GM23248 (cell line): ENCODE measurements around the gene VRK1. TPM values are rescaled to one million over a fixed set of nuclear protein-coding genes. Genes with fewer than 3 reads are reported as not detected.

ENCODE experiments used
- DNase-seq: peaks from one replicate; pipeline ENCODE4 v3.0.0-alpha.2; 2015
- H2AFZ ChIP-seq: fragments of 200-600 bp; sonication (generic); 2 replicates; pipeline ENCODE4 v1.6.1; 2016; ENCODE audit warnings: antibody characterized with exemption
- H3F3A ChIP-seq: fragments of 200-600 bp; sonication (generic); 2 replicates; pipeline ENCODE4 v1.6.1; 2016; ENCODE audit warnings: mild to moderate bottlenecking, antibody characterized with exemption, mixed run types; ENCODE audit not compliant: insufficient read depth
- H3K27ac ChIP-seq: fragments of 200-600 bp; sonication (generic); 2 replicates; pipeline ENCODE4 v1.5.1; 2016; ENCODE audit warnings: mild to moderate bottlenecking
- H3K27me3 ChIP-seq: fragments of 200-600 bp; sonication (generic); replicated peaks from 2 replicates; pipeline ENCODE4 v1.6.1; 2016; ENCODE audit warnings: mild to moderate bottlenecking; ENCODE audit not compliant: insufficient read depth
- H3K36me3 ChIP-seq: fragments of 200-600 bp; sonication (generic); 2 replicates; pipeline ENCODE4 v1.6.1; 2016; ENCODE audit warnings: low read depth, mild to moderate bottlenecking
- H3K4me1 ChIP-seq: fragments of 200-600 bp; sonication (generic); 2 replicates; pipeline ENCODE4 v1.6.1; 2016; ENCODE audit warnings: mild to moderate bottlenecking; ENCODE audit not compliant: insufficient read depth
- H3K4me2 ChIP-seq: fragments of 200-600 bp; sonication (generic); one replicate; pipeline ENCODE4 v1.6.1; 2016; ENCODE audit warnings: mild to moderate bottlenecking; ENCODE audit not compliant: unreplicated experiment
- H3K4me3 ChIP-seq: fragments of 200-600 bp; sonication (generic); 2 replicates; pipeline ENCODE4 v1.5.1; 2016; ENCODE audit warnings: mild to moderate bottlenecking
- H3K79me2 ChIP-seq: fragments of 200-600 bp; sonication (generic); 2 replicates; pipeline ENCODE4 v1.6.1; 2016; ENCODE audit warnings: mild to moderate bottlenecking; ENCODE audit not compliant: insufficient read depth
- H3K9ac ChIP-seq: fragments of 200-600 bp; sonication (generic); 2 replicates; pipeline ENCODE4 v1.6.1; 2016; ENCODE audit warnings: mild to moderate bottlenecking
- H3K9me2 ChIP-seq: fragments of 200-600 bp; sonication (generic); 2 replicates; pipeline ENCODE4 v1.6.1; 2016; ENCODE audit warnings: mixed run types, mild to moderate bottlenecking, moderate library complexity; ENCODE audit not compliant: insufficient read depth
- H3K9me3 ChIP-seq: fragments of 200-600 bp; sonication (generic); one replicate; pipeline ENCODE4 v1.6.1; 2017; ENCODE audit warnings: low read depth
- H4K20me1 ChIP-seq: fragments of 200-600 bp; sonication (generic); 2 replicates; pipeline ENCODE4 v1.6.0; 2016; ENCODE audit not compliant: insufficient read depth
- EZH2 ChIP-seq: fragments of 200-600 bp; sonication (generic); IDR thresholded peaks from 2 replicates; pipeline ENCODE4 v1.6.1; 2018; ENCODE audit warnings: antibody characterized with exemption, mild to moderate bottlenecking; ENCODE audit not compliant: insufficient read depth, poor library complexity, severe bottlenecking
- EZH2phosphoT487 ChIP-seq: fragments of 200-600 bp; sonication (generic); IDR thresholded peaks from 2 replicates; pipeline ENCODE4 v1.6.1; 2018; ENCODE audit warnings: antibody characterized with exemption, moderate library complexity, mild to moderate bottlenecking, low read depth; ENCODE audit not compliant: insufficient read depth
- WGBS, 2 experiments: methylation state at CpG; one replicate each; pipeline ENCODE4 v1.1.6; 2015 to 2017; ENCODE audit warnings: low lambda C conversion rate in 2 of 2, low coverage in 1 of 2; ENCODE audit errors: missing lambda C conversion rate in 2 of 2; 5-methylcytosine and 5-hydroxymethylcytosine counted together
- in situ Hi-C: fragments of 300-500 bp; cut with MboI; formaldehyde crosslinking; loops from 2 replicates; pipeline ENCODE4 v1.15.0; 2020
- polyA plus RNA-seq: library from polyadenylated mRNA; unstranded; fragments of >200 nt; fragmentation: Nextera tagmentation; extraction: Ambion mirVana; gene quantifications from 2 replicates; pipeline ENCODE4 v1.2.1, GENCODE V29; 2016
- total RNA-seq: library from RNA; depleted of rRNA; stranded (reverse); fragments of >200 nt; shearing (Covaris generic); gene quantifications from 2 replicates; pipeline ENCODE4 v1.2.3, GENCODE V29; 2014

Gene VRK1
- total and polyA plus RNA-seq, 2 experiments from 2014 or later: 17.3 to 19.1 TPM

DNA sequence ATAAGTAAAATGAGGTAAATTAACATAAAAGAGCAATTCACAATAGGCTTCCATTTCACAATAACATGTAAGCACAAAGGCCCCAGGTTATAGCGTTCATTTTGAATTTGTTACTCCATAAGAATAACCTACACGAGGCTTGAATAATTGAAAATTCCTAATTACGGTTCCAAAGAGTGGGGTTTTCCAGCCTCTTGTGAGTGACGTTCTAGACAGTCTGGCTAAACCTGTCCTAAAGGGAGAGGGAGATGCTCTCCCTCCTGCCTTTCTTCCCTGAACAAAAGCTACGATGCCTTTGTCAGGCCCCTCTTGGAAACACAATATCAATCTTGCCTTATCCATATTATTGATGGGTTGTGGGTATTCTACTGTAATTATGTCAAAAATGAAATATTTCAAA is 24.3 kb upstream of the VRK1 start:
- no peak for DNase-seq
- TF ChIP-seq EZH2phosphoT487: no peak
- no peak for TF ChIP-seq EZH2
- H3K27me3 ChIP-seq: no peaks in the 10 kb centered on the region; the same call in 1 of the 2 replicates
- no peaks in the 10 kb centered on the region for H3F3A ChIP-seq
- no peak overlapping the region for H3K4me3 ChIP-seq
- H3K27ac ChIP-seq: no peak overlapping the region
- no peaks in the 10 kb centered on the region for H4K20me1 ChIP-seq
- in situ Hi-C loops: no loop called here
- no peak overlapping the region for H3K9ac ChIP-seq
- no peaks in the 10 kb centered on the region for H3K79me2 ChIP-seq
- H3K9me2 ChIP-seq: no peaks in the 10 kb centered on the region
- 28 to 31% methylated on average over 5 of the region's 5 CpGs for WGBS, 2 experiments
- no peak overlapping the region for H3K4me2 ChIP-seq
- no peaks in the 10 kb centered on the region for H3K9me3 ChIP-seq
- H3K36me3 ChIP-seq: no peaks in the 10 kb centered on the region
- no peak overlapping the region for H2AFZ ChIP-seq
- no peaks in the 10 kb centered on the region for H3K4me1 ChIP-seq

DNA sequence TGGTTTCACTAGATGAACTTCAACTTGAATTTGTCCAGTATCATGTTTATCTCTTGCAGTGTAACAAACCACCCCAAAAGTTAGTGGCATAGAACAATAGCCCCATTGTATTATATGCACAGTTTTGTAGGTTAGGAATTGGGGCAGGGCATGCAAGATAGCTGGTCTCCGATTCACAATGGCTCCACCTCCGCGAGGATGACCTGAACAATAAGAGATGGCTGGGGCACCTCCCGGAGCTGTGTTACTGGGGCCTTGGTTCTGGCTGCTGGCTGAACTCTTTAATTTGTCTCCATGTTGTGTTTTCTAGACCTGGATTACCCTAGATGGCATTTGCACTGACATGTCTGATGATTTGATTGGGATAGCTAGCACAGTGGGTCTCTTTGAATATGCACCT is 20.4 kb upstream of the VRK1 start:
- H3F3A ChIP-seq: no peaks in the 10 kb centered on the region
- WGBS, 2 experiments: 26 to 43% methylated on average over 4 of the region's 4 CpGs
- H3K27ac ChIP-seq: no peak overlapping the region
- H3K27me3 ChIP-seq: 0 out of 2 replicates have a peak, but pooled peaks cover 5% of the 10 kb centered on the region
- H3K9me3 ChIP-seq: no peaks in the 10 kb centered on the region
- no peak overlapping the region for H3K4me3 ChIP-seq
- no peak overlapping the region for H3K9ac ChIP-seq
- no peaks in the 10 kb centered on the region for H3K79me2 ChIP-seq
- no peaks in the 10 kb centered on the region for H3K9me2 ChIP-seq
- TF ChIP-seq EZH2: no peak
- no peak for TF ChIP-seq EZH2phosphoT487
- in situ Hi-C loops: no loop called here
- H3K36me3 ChIP-seq: no peaks in the 10 kb centered on the region
- H3K4me1 ChIP-seq: no peaks in the 10 kb centered on the region
- no peak overlapping the region for H3K4me2 ChIP-seq
- DNase-seq: no peak
- no peaks in the 10 kb centered on the region for H4K20me1 ChIP-seq
- no peak overlapping the region for H2AFZ ChIP-seq

DNA sequence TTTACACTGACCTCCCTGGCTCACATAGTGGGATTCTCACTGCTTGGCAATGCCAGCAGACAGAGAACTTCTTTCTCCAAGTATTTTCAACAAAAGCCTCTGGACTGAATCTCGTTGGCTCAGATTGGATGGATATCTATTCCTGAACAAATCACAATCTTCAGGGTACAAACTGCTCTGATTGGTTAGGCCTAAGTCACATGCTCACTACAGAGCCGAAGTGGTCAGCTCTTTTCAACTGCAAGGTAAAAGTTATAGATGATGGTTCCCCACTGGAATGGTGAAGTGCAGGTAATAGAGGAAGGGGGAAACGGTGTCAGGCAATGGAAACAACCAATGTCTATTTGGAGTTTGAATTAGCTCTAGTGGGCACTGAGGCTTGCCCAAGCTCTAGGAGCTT is 16.7 kb upstream of the VRK1 start:
- no peak for DNase-seq
- Histone ChIP-seq H3K27me3 (0 out of 2 replicates have a peak, but pooled peaks cover 5% of the 10 kb centered on the region), H3K4me3 (no peak overlapping the region), H3K79me2 (no peaks in the 10 kb centered on the region), H3K27ac (no peak overlapping the region), H4K20me1 (no peaks in the 10 kb centered on the region), H3K4me1 (peaks cover 12% of the 10 kb centered on the region; the same call in 1 of the 2 replicates), H3K9ac (no peak overlapping the region), H3K9me3 (no peaks in the 10 kb centered on the region), H2AFZ (no peak overlapping the region), H3K36me3 (no peaks in the 10 kb centered on the region), H3K4me2 (no peak overlapping the region), H3F3A (no peaks in the 10 kb centered on the region), H3K9me2 (no peaks in the 10 kb centered on the region)
- in situ Hi-C loops: no loop called here
- TF ChIP-seq EZH2phosphoT487 (no peak), EZH2 (no peak)
- 49 to 51% methylated on average over 3 of the region's 3 CpGs for WGBS, 2 experiments

DNA sequence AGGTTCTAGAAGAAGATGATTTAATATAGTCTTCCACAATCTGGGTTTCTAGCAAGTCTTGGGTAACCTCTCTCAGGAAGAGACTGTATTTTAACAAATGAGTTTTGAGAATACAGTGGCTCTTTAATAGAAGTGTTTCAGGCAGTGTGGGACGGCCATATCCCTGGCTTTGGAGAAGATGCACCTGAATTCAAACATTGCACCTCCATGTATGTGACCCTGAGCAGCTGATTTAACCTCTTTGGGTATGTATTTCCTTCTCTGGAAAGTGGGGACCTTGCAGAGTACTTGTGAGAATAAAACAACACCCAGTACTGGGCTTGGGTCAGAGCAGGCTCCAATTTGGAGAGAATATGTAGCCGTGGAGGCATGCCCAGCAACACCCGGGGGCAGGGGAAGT is 15.8 kb upstream of the VRK1 start:
- 33 to 39% methylated on average over 3 of the region's 3 CpGs for WGBS, 2 experiments
- Histone ChIP-seq H2AFZ (no peak overlapping the region), H3K36me3 (no peaks in the 10 kb centered on the region), H3K4me1 (peaks cover 12% of the 10 kb centered on the region; the same call in 1 of the 2 replicates), H3F3A (no peaks in the 10 kb centered on the region), H3K27ac (no peak overlapping the region), H3K79me2 (no peaks in the 10 kb centered on the region), H3K9ac (no peak overlapping the region), H3K4me3 (no peak overlapping the region), H3K27me3 (0 out of 2 replicates have a peak, but pooled peaks cover 5% of the 10 kb centered on the region), H3K9me2 (no peaks in the 10 kb centered on the region), H4K20me1 (no peaks in the 10 kb centered on the region), H3K9me3 (no peaks in the 10 kb centered on the region), H3K4me2 (no peak overlapping the region)
- TF ChIP-seq EZH2 (no peak), EZH2phosphoT487 (no peak)
- in situ Hi-C loops: no loop called here
- no peak for DNase-seq

DNA sequence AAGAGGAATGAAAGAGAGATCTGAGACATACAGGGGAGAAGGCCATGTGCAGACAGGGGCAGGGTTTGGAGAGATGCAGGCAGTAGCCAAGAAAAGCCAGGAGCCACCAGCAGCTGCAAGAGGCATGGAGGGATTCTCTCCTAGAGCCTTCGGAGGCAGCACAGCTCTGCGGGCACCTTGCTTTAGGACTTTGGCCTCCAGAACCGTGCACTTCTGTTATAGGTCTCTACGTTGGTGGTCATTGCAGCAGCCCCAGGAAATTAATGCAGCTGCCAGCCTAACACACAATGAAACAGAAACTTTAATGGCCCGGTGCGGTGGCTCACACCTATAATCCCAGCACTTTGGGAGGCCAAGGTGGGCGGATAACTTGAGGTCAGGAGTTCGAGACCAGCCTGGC is 14.7 kb upstream of the VRK1 start:
- H3K9me3 ChIP-seq: no peaks in the 10 kb centered on the region
- no peaks in the 10 kb centered on the region for H3K79me2 ChIP-seq
- 89 to 90% methylated on average over 8 of the region's 8 CpGs for WGBS, 2 experiments
- H3K36me3 ChIP-seq: no peaks in the 10 kb centered on the region
- H3K27me3 ChIP-seq: 0 out of 2 replicates have a peak, but pooled peaks cover 5% of the 10 kb centered on the region
- H2AFZ ChIP-seq: no peak overlapping the region
- H3K27ac ChIP-seq: no peak overlapping the region
- no peak overlapping the region for H3K4me3 ChIP-seq
- H3K9me2 ChIP-seq: no peaks in the 10 kb centered on the region
- no peaks in the 10 kb centered on the region for H3F3A ChIP-seq
- in situ Hi-C loops: no loop called here
- no peak overlapping the region for H3K9ac ChIP-seq
- no peak for DNase-seq
- TF ChIP-seq EZH2: no peak
- TF ChIP-seq EZH2phosphoT487: no peak
- H3K4me2 ChIP-seq: no peak overlapping the region
- no peaks in the 10 kb centered on the region for H4K20me1 ChIP-seq
- peaks cover 12% of the 10 kb centered on the region; the same call in 1 of the 2 replicates for H3K4me1 ChIP-seq
